NCI-H1417 treated with DMSO at 0.1 percent for 48 hours (cell line): ENCODE results near the gene OASL.

Experiments
- DNase-seq: peaks from one replicate; lab custom pipeline; 2025; lab: John Stamatoyannopoulos, UW

OASL gene

GRCh38 chr12:120988658-120989057, 50.4 kb downstream of the OASL start:
- DNase-seq, result no peak

- no peak for DNase-seq
Measured at GRCh38 chr12:120988234-120988633, 50.8 kb downstream of the OASL start.

GRCh38 chr12:120984351-120984898, 54.6 kb downstream of the OASL start:
- no peak for DNase-seq

- DNase-seq, result no peak
Measured at GRCh38 chr12:120983759-120984158, 55.3 kb downstream of the OASL start.

- no peak for DNase-seq
Measured at GRCh38 chr12:120982659-120983058, 56.4 kb downstream of the OASL start.

- DNase-seq, result no peak
Measured at GRCh38 chr12:120981407-120981941, 57.6 kb downstream of the OASL start.

GRCh38 chr12:120980800-120981368, 58.2 kb downstream of the OASL start:
- no peak for DNase-seq

- no peak for DNase-seq
Measured at GRCh38 chr12:120979862-120980696, 59.0 kb downstream of the OASL start.

GRCh38 chr12:120979220-120979861, 59.7 kb downstream of the OASL start:
- no peak for DNase-seq

- DNase-seq, result no peak
Measured at GRCh38 chr12:120978296-120979219, 60.5 kb downstream of the OASL start, which contains the start of gene HNF1A. TSS of gene HNF1A (plus strand) at chr12:120978543. CDS start at chr12:120978769, 226 bp downstream.

GRCh38 chr12:120977531-120978295, 61.3 kb downstream of the OASL start:
- no peak for DNase-seq

GRCh38 chr12:120972870-120973543, 66.0 kb downstream of the OASL start:
- DNase-seq, result no peak

- DNase-seq, result no peak
Measured at GRCh38 chr12:120971299-120972180, 67.5 kb downstream of the OASL start.

- no peak for DNase-seq
Measured at GRCh38 chr12:120970310-120970709, 68.7 kb downstream of the OASL start.
